WTC11 (cell line): ENCODE data around the gene MACF1. TPM values are rescaled to one million over a fixed set of nuclear protein-coding genes. Genes with fewer than 3 reads are reported as not detected.

ENCODE experiments used
- ATAC-seq: fragments of 200-7000 bp; cut with Tn5 transposase; 2 replicates; pipeline ENCODE4 v1.10.0; 2021; ENCODE audit warnings: mild to moderate bottlenecking, moderate library complexity
- CTCF ChIA-PET: fragments of 300-600 bp; sonication (Branson Sonifier 250); formaldehyde crosslinking; loops from one replicate; lab custom pipeline; 2021; ENCODE audit warnings: antibody characterized with exemption; lab: Charles Lee
- POLR2A ChIA-PET: fragments of 350-600 bp; sonication (Branson Sonifier 250); formaldehyde crosslinking; loops from one replicate; lab custom pipeline; 2021; ENCODE audit warnings: antibody characterized with exemption; lab: Charles Lee
- DNase-seq: peaks from one replicate; pipeline ENCODE4 v3.0.0; 2021; ENCODE audit warnings: low spot score
- H3K27ac Mint-ChIP-seq: 2 replicates; pipeline ENCODE4 v1.8.0; 2021; ENCODE audit warnings: mixed read lengths
- H3K27me3 Mint-ChIP-seq: 2 replicates; pipeline ENCODE4 v1.8.0; 2021; ENCODE audit warnings: low read depth, mild to moderate bottlenecking, moderate library complexity, mixed read lengths
- H3K36me3 Mint-ChIP-seq: 2 replicates; pipeline ENCODE4 v1.8.0; 2021; ENCODE audit warnings: mixed read lengths
- H3K4me1 Mint-ChIP-seq: 2 replicates; pipeline ENCODE4 v1.8.0; 2022; ENCODE audit warnings: mixed read lengths
- H3K4me3 Mint-ChIP-seq: 2 replicates; pipeline ENCODE4 v1.8.0; 2021; ENCODE audit warnings: mild to moderate bottlenecking, moderate library complexity, mixed read lengths
- H3K9me3 Mint-ChIP-seq: 2 replicates; pipeline ENCODE4 v1.8.0; 2021; ENCODE audit warnings: mixed read lengths
- CBFB ChIP-seq: sonication (generic); formaldehyde crosslinking; IDR thresholded peaks from 2 replicates; pipeline ENCODE4 v1.8.1; 2022; ENCODE audit warnings: mild to moderate bottlenecking, low read depth, missing genetic modification reagents
- CREB1 ChIP-seq: sonication (generic); formaldehyde crosslinking; IDR thresholded peaks from 2 replicates; pipeline ENCODE4 v1.8.0; 2023; ENCODE audit warnings: mild to moderate bottlenecking, missing genetic modification reagents
- ELF4 ChIP-seq: sonication (generic); formaldehyde crosslinking; IDR thresholded peaks from 2 replicates; pipeline ENCODE4 v1.8.1; 2022; ENCODE audit warnings: low read depth, mild to moderate bottlenecking, moderate library complexity, missing genetic modification reagents
- ESRRA ChIP-seq: sonication (generic); formaldehyde crosslinking; IDR thresholded peaks from 2 replicates; pipeline ENCODE4 v1.8.1; 2022; ENCODE audit warnings: mild to moderate bottlenecking, missing genetic modification reagents, borderline replicate concordance
- GABPB1 ChIP-seq: sonication (generic); formaldehyde crosslinking; IDR thresholded peaks from 2 replicates; pipeline ENCODE4 v1.8.1; 2023; ENCODE audit warnings: mild to moderate bottlenecking, missing genetic modification reagents
- JAZF1 ChIP-seq: fragments of 250-450 bp; sonication (Bioruptor Pico); IDR thresholded peaks from 2 replicates; pipeline ENCODE4 v1.9.0; 2021; ENCODE audit warnings: moderate library complexity, mild to moderate bottlenecking, inconsistent platforms
- JUN ChIP-seq: sonication (generic); formaldehyde crosslinking; IDR thresholded peaks from 2 replicates; pipeline ENCODE4 v1.8.0; 2023; ENCODE audit warnings: mild to moderate bottlenecking, missing genetic modification reagents
- KAT7 ChIP-seq: sonication (generic); formaldehyde crosslinking; IDR thresholded peaks from 2 replicates; pipeline ENCODE4 v1.8.1; 2023; ENCODE audit warnings: missing genetic modification reagents, mild to moderate bottlenecking, borderline replicate concordance
- NR1H2 ChIP-seq: sonication (generic); formaldehyde crosslinking; IDR thresholded peaks from 2 replicates; pipeline ENCODE4 v1.9.0; 2021; ENCODE audit warnings: mild to moderate bottlenecking, moderate library complexity, missing genetic modification reagents
- NR2C2 ChIP-seq: sonication (generic); formaldehyde crosslinking; IDR thresholded peaks from 2 replicates; pipeline ENCODE4 v1.8.0; 2022; ENCODE audit warnings: mild to moderate bottlenecking, missing genetic modification reagents
- RELA ChIP-seq: sonication (generic); formaldehyde crosslinking; IDR thresholded peaks from 2 replicates; pipeline ENCODE4 v1.8.1; 2022; ENCODE audit warnings: missing genetic modification reagents, mild to moderate bottlenecking, borderline replicate concordance
- RORB ChIP-seq: fragments of 250-450 bp; sonication (Bioruptor Pico); IDR thresholded peaks from 2 replicates; pipeline ENCODE4 v1.9.0; 2021; ENCODE audit warnings: mild to moderate bottlenecking
- SOX15 ChIP-seq: fragments of 250-450 bp; sonication (Bioruptor Pico); IDR thresholded peaks from 2 replicates; pipeline ENCODE4 v1.9.0; 2021; ENCODE audit warnings: mild to moderate bottlenecking
- ZNF121 ChIP-seq: sonication (generic); formaldehyde crosslinking; IDR thresholded peaks from 2 replicates; pipeline ENCODE4 v1.8.0; 2023; ENCODE audit warnings: missing genetic modification reagents
- ZNF263 ChIP-seq: sonication (generic); formaldehyde crosslinking; IDR thresholded peaks from 2 replicates; pipeline ENCODE4 v1.8.1; 2022; ENCODE audit warnings: low read depth, mild to moderate bottlenecking, moderate library complexity, missing genetic modification reagents
- ZNF317 ChIP-seq: sonication (generic); formaldehyde crosslinking; IDR thresholded peaks from 2 replicates; pipeline ENCODE4 v1.8.1; 2023; ENCODE audit warnings: low read depth, mild to moderate bottlenecking, moderate library complexity, missing genetic modification reagents, borderline replicate concordance
- ZNF396 ChIP-seq: fragments of 250-450 bp; sonication (Bioruptor Pico); IDR thresholded peaks from 2 replicates; pipeline ENCODE4 v1.8.0; 2021; ENCODE audit warnings: mild to moderate bottlenecking, moderate library complexity, borderline replicate concordance
- ZNF671 ChIP-seq: fragments of 250-450 bp; sonication (Bioruptor Pico); IDR thresholded peaks from 2 replicates; pipeline ENCODE4 v1.8.0; 2021; ENCODE audit warnings: mild to moderate bottlenecking
- total RNA-seq: library from RNA; stranded (reverse); gene quantifications from 3 replicates; pipeline ENCODE4 v1.2.3, GENCODE V29; 2021
- TF ChIP-seq, protein P1 (sequence below): sonication (generic); formaldehyde crosslinking; IDR thresholded peaks from 2 replicates; pipeline ENCODE4 v1.8.0; 2022; ENCODE audit warnings: mild to moderate bottlenecking, missing genetic modification reagents
- TF ChIP-seq, protein P2 (sequence below): sonication (generic); formaldehyde crosslinking; IDR thresholded peaks from 2 replicates; pipeline ENCODE4 v1.8.1; 2023; ENCODE audit warnings: mild to moderate bottlenecking, missing genetic modification reagents
- TF ChIP-seq, protein P3 (sequence below): sonication (generic); formaldehyde crosslinking; IDR thresholded peaks from 2 replicates; pipeline ENCODE4 v1.8.1; 2022; ENCODE audit warnings: missing genetic modification reagents, borderline replicate concordance
- TF ChIP-seq, protein P4 (sequence below): fragments of 250-450 bp; sonication (Bioruptor Pico); IDR thresholded peaks from 2 replicates; pipeline ENCODE4 v1.9.0; 2021; ENCODE audit warnings: mild to moderate bottlenecking
- TF ChIP-seq, protein P5 (sequence below): sonication (generic); formaldehyde crosslinking; IDR thresholded peaks from 2 replicates; pipeline ENCODE4 v1.8.1; 2023; ENCODE audit warnings: mild to moderate bottlenecking, missing genetic modification reagents, borderline replicate concordance
- TF ChIP-seq, protein P6 (sequence below): fragments of 200-600 bp; IDR thresholded peaks from 2 replicates; pipeline ENCODE4 v1.8.0; 2022; ENCODE audit warnings: antibody characterized with exemption
- TF ChIP-seq, protein P7 (sequence below): sonication (generic); formaldehyde crosslinking; IDR thresholded peaks from 2 replicates; pipeline ENCODE4 v1.8.0; 2022; ENCODE audit warnings: mild to moderate bottlenecking, missing genetic modification reagents

MACF1 gene
- total RNA-seq, 1 experiment from 2014 or later, result 327 TPM

DNA sequence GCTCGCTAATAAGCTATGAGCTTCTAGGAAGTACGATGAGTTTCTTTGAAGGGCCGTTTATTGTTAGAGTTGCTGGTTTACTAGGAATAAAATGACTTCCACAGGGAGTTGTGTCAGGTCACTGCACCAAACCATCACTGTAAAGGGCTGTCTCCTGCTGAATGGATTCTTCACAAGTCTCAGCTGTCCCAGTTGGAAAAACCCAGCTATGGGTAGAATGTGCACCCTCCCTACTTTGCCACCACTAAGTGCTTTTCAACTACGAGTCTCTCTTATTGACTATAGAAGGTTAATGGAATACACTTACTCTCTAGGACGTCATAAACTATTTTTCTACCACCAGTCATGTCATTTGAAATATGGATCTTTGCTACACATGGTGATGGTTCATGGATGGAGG lies 192.2 kb downstream of the MACF1 start:
- ATAC-seq (no peak), DNase-seq (no peak)
- Mint-ChIP-seq H3K9me3 (no peaks in the 10 kb centered on the region), H3K4me1 (peaks cover 63% of the 10 kb centered on the region), H3K27ac (no peak overlapping the region), H3K4me3 (no peak overlapping the region), H3K27me3 (no peaks in the 10 kb centered on the region), H3K36me3 (no peaks in the 10 kb centered on the region)
- TF ChIP-seq, protein P1, sequence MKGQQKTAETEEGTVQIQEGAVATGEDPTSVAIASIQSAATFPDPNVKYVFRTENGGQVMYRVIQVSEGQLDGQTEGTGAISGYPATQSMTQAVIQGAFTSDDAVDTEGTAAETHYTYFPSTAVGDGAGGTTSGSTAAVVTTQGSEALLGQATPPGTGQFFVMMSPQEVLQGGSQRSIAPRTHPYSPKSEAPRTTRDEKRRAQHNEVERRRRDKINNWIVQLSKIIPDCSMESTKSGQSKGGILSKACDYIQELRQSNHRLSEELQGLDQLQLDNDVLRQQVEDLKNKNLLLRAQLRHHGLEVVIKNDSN, result no peak
- TF ChIP-seq GABPB1 (CRISPR knock-in tag) (no peak), JAZF1 (no peak), NR1H2 (CRISPR knock-in tag) (no peak), CBFB (CRISPR knock-in tag) (no peak), ELF4 (no peak), NR2C2 (no peak), RELA (CRISPR knock-in tag) (no peak), CREB1 (CRISPR knock-in tag) (no peak), ZNF263 (CRISPR knock-in tag) (no peak), SOX15 (CRISPR knock-in tag) (no peak), JUN (no peak)
- TF ChIP-seq, protein P2, sequence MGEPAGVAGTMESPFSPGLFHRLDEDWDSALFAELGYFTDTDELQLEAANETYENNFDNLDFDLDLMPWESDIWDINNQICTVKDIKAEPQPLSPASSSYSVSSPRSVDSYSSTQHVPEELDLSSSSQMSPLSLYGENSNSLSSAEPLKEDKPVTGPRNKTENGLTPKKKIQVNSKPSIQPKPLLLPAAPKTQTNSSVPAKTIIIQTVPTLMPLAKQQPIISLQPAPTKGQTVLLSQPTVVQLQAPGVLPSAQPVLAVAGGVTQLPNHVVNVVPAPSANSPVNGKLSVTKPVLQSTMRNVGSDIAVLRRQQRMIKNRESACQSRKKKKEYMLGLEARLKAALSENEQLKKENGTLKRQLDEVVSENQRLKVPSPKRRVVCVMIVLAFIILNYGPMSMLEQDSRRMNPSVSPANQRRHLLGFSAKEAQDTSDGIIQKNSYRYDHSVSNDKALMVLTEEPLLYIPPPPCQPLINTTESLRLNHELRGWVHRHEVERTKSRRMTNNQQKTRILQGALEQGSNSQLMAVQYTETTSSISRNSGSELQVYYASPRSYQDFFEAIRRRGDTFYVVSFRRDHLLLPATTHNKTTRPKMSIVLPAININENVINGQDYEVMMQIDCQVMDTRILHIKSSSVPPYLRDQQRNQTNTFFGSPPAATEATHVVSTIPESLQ (CRISPR knock-in tag), result no peak
- TF ChIP-seq, protein P3, sequence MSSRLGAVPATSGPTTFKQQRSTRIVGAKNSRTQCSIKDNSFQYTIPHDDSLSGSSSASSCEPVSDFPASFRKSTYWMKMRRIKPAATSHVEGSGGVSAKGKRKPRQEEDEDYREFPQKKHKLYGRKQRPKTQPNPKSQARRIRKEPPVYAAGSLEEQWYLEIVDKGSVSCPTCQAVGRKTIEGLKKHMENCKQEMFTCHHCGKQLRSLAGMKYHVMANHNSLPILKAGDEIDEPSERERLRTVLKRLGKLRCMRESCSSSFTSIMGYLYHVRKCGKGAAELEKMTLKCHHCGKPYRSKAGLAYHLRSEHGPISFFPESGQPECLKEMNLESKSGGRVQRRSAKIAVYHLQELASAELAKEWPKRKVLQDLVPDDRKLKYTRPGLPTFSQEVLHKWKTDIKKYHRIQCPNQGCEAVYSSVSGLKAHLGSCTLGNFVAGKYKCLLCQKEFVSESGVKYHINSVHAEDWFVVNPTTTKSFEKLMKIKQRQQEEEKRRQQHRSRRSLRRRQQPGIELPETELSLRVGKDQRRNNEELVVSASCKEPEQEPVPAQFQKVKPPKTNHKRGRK (CRISPR knock-in tag), result no peak
- TF ChIP-seq, protein P4, sequence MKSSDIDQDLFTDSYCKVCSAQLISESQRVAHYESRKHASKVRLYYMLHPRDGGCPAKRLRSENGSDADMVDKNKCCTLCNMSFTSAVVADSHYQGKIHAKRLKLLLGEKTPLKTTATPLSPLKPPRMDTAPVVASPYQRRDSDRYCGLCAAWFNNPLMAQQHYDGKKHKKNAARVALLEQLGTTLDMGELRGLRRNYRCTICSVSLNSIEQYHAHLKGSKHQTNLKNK, result no peak
- POLR2A ChIA-PET, result no interaction called here
- CTCF ChIA-PET, result interaction anchor here (0.7 to 1.1 kb wide), 2 partner anchors 18 to 298 kb away, joined by 3 read pairs; no protein-coding TSS in a partner anchor

DNA sequence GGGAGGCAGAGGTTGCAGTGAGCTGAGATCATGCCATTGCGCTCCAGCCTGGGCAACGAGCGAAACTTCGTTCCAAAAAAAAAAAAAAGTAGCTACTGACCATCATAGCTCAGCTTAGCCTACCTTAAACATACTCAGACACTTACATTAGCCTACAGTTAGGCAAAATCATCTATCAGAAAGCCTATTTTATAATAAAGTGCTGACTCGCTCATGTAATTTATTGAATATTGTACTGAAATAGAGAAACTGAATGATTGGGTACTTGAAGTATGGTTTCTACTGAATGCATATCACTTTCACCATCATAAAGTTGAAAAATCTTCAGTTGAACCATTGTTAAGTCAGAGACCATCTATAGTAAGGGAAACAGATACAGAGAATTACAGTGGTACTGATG lies 193.0 kb downstream of the MACF1 start:
- ATAC-seq, result no peak
- CTCF ChIA-PET, result interaction anchor here (0.6 to 2.3 kb wide), 3 partner anchors 13 to 299 kb away, joined by 3 to 16 read pairs (median 3); no protein-coding TSS in a partner anchor
- Mint-ChIP-seq H3K4me1 (peaks cover 55% of the 10 kb centered on the region), H3K4me3 (no peak overlapping the region), H3K9me3 (no peaks in the 10 kb centered on the region), H3K27ac (no peak overlapping the region), H3K27me3 (no peaks in the 10 kb centered on the region), H3K36me3 (0 out of 2 replicates have a peak, but pooled peaks cover 3% of the 10 kb centered on the region)
- POLR2A ChIA-PET, result interaction anchor here (0.6 kb wide), 1 partner anchor 93 kb away, joined by 4 read pairs; no protein-coding TSS in a partner anchor
- DNase-seq, result no peak
- TF ChIP-seq, protein P5, sequence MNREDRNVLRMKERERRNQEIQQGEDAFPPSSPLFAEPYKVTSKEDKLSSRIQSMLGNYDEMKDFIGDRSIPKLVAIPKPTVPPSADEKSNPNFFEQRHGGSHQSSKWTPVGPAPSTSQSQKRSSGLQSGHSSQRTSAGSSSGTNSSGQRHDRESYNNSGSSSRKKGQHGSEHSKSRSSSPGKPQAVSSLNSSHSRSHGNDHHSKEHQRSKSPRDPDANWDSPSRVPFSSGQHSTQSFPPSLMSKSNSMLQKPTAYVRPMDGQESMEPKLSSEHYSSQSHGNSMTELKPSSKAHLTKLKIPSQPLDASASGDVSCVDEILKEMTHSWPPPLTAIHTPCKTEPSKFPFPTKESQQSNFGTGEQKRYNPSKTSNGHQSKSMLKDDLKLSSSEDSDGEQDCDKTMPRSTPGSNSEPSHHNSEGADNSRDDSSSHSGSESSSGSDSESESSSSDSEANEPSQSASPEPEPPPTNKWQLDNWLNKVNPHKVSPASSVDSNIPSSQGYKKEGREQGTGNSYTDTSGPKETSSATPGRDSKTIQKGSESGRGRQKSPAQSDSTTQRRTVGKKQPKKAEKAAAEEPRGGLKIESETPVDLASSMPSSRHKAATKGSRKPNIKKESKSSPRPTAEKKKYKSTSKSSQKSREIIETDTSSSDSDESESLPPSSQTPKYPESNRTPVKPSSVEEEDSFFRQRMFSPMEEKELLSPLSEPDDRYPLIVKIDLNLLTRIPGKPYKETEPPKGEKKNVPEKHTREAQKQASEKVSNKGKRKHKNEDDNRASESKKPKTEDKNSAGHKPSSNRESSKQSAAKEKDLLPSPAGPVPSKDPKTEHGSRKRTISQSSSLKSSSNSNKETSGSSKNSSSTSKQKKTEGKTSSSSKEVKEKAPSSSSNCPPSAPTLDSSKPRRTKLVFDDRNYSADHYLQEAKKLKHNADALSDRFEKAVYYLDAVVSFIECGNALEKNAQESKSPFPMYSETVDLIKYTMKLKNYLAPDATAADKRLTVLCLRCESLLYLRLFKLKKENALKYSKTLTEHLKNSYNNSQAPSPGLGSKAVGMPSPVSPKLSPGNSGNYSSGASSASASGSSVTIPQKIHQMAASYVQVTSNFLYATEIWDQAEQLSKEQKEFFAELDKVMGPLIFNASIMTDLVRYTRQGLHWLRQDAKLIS (CRISPR knock-in tag), result no peak
- TF ChIP-seq ZNF263 (CRISPR knock-in tag), result no peak
- no peak for TF ChIP-seq ESRRA
- TF ChIP-seq ZNF671 (CRISPR knock-in tag), result no peak
- TF ChIP-seq, protein P6, sequence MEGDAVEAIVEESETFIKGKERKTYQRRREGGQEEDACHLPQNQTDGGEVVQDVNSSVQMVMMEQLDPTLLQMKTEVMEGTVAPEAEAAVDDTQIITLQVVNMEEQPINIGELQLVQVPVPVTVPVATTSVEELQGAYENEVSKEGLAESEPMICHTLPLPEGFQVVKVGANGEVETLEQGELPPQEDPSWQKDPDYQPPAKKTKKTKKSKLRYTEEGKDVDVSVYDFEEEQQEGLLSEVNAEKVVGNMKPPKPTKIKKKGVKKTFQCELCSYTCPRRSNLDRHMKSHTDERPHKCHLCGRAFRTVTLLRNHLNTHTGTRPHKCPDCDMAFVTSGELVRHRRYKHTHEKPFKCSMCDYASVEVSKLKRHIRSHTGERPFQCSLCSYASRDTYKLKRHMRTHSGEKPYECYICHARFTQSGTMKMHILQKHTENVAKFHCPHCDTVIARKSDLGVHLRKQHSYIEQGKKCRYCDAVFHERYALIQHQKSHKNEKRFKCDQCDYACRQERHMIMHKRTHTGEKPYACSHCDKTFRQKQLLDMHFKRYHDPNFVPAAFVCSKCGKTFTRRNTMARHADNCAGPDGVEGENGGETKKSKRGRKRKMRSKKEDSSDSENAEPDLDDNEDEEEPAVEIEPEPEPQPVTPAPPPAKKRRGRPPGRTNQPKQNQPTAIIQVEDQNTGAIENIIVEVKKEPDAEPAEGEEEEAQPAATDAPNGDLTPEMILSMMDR, result no peak
- TF ChIP-seq CBFB (CRISPR knock-in tag), result no peak
- no peak for TF ChIP-seq SOX15 (CRISPR knock-in tag)
- TF ChIP-seq, protein P7, sequence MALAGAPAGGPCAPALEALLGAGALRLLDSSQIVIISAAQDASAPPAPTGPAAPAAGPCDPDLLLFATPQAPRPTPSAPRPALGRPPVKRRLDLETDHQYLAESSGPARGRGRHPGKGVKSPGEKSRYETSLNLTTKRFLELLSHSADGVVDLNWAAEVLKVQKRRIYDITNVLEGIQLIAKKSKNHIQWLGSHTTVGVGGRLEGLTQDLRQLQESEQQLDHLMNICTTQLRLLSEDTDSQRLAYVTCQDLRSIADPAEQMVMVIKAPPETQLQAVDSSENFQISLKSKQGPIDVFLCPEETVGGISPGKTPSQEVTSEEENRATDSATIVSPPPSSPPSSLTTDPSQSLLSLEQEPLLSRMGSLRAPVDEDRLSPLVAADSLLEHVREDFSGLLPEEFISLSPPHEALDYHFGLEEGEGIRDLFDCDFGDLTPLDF (CRISPR knock-in tag), result no peak
- no peak for TF ChIP-seq ZNF396 (CRISPR knock-in tag)
- TF ChIP-seq NR2C2, result no peak
- TF ChIP-seq KAT7 (CRISPR knock-in tag), result no peak
- no peak for TF ChIP-seq ZNF121 (CRISPR knock-in tag)
- no peak for TF ChIP-seq RORB
- TF ChIP-seq ZNF317 (CRISPR knock-in tag), result no peak
- no peak for TF ChIP-seq NR1H2 (CRISPR knock-in tag)
